Hindlimb muscle (tissue), 1 donor: Measurements from ENCODE around the gene DCUN1D3. TPM values are rescaled to one million over a fixed set of nuclear protein-coding genes. Genes with fewer than 3 reads are reported as not detected.
"Not testable (repeated sequence)": the region's sequence is repeated elsewhere in the genome, so short reads cannot be mapped to it uniquely, and the experiment has no call there.

Experiments used
- DNase-seq: peaks from one replicate; pipeline ENCODE4 v3.0.0-alpha.2; 2013
- polyA plus RNA-seq: library from polyadenylated mRNA; unstranded; fragments of 120-200 nt; gene quantifications from one replicate; pipeline ENCODE4 v1.2.1, GENCODE V29; 2013; ENCODE audit not compliant: insufficient read length

The DCUN1D3 gene
- polyA plus RNA-seq, 1 donor: 5.2 TPM

DNA sequence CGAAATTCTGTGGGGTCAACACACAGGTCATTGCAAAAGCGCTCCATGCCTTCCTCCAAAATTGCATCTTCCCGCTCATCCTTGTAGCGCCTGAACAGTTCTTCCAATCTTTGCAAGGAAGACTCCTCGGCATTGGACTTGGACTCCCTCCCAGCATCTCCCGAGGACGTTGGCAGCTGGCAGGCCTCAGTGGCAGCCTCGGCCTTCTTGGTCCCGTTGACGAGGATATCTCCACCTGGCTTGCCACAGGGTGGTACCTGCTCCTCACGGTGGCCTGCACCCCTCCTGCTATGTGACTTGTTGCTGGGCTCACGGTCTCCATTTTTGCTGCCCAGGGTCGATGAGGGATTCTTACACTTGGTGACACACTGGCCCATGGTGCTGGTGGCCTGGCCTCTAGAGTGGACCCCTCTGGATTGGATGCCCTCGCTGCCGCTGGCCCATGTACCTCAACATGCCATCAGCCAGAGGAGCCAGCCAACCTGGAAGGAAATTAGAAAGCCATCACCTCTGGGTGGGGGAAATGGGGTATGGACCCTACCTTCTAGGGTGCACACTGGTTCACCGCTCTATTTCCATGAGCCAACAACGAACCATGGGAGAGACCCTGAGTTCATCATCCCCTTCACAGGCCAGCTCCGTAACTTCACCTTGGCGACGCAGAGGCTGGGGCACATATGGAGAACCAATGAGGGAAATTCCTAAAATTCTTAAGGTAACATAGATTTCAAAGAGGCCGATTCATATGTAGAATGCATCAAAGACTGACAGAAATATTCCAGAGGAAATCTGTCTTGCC is 37.8 kb downstream of the DCUN1D3 start:
- no peak for DNase-seq

DNA sequence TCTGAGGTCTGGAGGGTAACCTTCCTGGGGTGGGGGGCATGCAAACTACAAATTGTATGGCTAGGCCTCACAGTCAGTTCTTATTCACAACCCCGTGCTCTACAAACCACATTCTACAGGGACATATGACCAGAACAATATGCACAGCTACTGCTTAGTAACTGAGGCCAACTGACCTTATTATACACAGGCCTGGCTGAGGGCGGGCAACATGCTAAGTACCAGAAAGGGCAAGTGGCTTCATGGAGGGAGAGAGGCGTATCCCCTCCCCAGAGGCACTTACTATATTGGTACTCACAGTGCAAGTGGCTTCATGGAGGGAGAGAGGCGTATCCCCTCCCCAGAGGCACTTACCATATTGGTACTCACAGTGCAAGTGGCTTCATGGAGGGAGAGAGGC is 39.2 kb downstream of the DCUN1D3 start:
- DNase-seq: not testable (repeated sequence)

DNA sequence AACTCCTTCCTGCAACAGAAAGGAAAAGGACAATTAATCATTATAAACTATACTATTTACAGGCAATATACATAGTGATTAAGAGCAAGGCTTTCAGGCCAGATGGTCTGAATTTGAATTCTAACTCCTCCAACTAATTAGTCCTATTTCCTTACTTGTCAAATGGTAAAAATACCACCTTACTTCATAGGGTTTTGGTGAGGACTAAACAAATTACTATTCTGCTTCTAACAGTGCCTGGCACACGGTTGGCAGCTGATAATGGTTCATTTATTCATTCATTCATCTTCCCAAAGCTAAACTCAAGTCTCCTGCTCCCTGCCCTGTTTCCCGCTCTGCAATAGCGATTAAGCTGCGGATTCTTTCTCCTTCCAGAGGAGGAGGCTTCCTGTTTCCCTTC is 39.8 kb downstream of the DCUN1D3 start:
- no peak for DNase-seq

DNA sequence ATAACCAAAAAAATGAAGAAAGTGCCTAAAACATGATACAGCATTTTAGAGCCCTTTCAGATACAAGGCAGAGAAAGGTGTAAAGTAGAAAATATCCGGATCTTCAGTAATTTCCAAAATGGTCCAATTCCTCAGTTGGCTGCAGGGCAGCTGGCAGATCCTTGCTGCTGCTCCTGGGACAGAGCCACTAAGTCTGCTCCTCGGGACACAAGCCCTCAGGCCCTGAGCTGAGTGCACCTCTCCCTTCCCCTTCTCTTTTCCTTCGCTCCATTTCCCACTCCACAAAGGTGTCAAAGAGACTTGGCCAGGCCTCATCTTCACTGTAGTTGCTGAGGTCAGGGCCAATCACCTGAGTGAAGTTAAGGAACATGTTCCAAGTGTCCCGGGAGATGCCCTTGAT is 40.5 kb downstream of the DCUN1D3 start:
- DNase-seq: no peak

DNA sequence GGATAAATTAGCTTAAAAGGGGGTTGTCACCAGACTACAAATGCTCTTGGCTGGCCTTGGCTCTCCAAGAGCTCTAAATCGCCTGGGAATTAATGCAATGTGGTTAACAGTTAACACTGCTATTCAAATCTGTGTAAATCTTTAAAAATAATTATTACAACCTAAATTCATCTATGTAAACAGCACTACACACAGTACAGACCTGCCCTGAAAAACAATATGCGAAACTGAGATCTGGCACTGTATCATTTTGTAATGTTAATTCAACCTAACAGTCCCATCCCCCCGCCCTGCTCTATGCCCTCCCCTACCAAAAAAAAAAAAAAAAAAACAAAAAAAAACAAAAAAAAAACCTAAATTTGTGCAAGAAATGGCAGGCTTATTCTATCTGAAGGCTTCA is 40.9 kb downstream of the DCUN1D3 start:
- DNase-seq: no peak

DNA sequence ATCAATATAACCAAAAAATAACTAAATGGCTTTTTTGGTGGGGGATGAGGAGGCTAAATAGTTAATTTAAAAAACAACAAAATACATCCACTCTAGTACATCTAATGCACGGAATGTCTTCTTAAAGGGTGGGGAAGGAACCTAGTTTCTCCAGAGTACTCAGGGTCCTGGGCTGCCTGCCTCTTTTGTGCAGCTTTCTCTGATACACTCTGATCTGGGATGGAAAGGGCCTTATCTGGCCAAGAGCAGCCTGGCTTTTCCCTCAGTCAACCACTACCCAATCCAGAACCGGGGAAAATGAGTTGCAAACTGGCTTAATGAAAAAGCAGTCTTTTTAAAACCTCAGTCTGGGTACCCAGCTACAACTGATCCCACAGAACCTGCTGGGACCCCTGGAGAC is 42.9 kb downstream of the DCUN1D3 start:
- DNase-seq: no peak

DNA sequence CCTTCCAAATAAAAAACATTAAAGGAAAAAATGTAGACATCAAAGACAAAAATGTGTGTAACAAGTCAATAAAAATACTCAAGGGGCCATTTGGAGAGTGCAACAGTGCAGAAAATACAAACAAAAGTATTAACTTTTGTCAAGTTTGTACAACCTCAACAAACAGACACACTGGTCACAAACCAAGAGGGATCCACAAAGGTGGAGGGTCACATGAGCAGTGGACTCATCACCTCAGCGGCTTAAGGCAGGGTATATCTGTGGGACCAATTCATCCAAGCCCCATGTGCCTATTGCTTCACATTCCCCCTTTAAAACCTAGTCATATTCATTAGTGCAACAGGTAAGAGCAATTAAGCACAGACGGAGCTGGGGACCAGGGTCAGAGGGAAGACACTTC is 45.2 kb downstream of the DCUN1D3 start:
- DNase-seq: no peak

DNA sequence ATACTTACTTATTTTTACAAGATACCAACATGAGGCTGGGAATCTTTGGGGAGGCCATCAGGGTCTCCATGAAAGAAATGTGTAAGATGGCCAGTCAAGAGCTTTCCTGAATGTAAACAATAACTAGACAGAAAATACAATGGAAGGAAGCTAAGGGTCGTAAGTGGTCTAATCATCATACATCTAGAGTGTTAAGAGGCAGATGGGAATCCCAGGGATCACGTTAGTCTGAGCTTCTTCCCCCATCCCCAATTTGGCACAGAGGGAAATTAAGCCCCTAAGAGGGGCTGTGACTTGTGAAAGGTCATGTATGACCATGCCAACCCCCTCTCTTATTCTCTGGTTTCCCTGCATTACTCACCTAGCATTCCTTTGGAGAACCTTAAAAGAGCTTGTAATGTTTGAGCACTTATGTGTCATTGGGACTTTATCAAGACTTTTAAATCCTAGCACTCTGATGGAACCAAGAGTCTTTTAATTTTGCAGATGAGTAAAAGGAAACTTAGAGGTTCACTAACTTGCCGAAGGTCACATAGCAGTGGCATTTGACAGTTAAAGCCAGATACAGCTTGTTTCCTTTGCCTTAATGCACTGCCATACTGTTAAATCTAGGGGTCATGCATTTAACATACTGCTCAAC is 46.1 kb downstream of the DCUN1D3 start:
- DNase-seq: no peak

DNA sequence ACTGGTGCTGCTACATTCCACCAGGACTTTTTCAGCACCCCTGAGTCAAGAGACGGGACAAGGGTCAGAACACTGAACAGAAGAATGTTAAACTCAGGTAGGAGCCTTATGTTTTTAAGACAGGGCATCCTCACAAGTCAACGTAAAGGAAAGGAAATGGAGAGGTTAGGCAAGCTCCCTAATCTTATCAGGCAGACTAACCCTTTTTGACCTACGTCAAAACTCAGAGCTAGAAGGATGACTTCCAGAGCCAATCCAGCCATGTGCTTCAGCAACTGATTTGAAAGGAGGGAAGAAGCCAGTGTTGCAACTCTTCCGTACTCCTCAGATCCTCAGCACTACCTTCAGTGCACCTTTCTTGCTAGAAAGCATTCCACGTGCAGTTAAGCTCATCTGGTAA is 47.0 kb downstream of the DCUN1D3 start:
- no peak for DNase-seq

DNA sequence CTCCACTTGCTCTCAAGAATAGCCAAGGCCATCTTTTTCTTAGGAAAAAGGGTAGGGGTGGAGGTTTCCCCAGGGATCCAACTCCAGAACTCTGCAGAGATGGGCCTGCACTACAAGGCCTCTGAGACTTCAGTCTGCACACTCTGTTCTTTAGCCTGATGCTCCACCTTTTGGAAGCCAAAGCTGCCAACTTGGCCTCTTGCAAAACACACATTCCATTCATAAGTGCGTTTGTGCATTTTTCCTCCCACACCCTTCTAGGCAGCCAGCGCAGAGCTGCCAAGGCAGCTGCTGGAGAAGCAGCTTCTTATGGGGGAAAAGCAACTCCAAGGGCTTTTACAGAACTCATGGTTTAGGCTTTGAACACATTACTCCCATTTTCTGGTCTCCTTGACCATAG is 48.6 kb downstream of the DCUN1D3 start:
- peak; percentile 80 for DNase-seq

DNA sequence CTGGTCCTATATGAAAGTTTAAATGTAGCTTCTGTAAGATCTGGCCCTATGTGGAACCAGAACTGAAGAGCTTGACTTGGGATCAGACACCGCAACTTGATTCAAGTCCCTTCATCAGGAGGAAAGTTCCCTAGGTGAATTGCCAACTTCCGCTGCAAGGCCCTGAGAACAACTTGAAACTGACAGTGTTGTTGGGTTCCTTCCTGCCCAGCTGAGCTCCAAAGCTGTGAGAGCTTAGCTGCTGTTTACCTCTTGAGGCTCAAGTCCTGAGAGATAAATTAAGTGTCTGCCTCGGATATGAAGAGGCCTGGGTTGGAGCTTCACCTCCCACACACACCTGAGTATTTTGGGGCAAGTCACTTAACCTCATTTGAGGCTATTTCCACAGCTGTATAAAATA is 49.2 kb downstream of the DCUN1D3 start:
- DNase-seq: no peak

DNA sequence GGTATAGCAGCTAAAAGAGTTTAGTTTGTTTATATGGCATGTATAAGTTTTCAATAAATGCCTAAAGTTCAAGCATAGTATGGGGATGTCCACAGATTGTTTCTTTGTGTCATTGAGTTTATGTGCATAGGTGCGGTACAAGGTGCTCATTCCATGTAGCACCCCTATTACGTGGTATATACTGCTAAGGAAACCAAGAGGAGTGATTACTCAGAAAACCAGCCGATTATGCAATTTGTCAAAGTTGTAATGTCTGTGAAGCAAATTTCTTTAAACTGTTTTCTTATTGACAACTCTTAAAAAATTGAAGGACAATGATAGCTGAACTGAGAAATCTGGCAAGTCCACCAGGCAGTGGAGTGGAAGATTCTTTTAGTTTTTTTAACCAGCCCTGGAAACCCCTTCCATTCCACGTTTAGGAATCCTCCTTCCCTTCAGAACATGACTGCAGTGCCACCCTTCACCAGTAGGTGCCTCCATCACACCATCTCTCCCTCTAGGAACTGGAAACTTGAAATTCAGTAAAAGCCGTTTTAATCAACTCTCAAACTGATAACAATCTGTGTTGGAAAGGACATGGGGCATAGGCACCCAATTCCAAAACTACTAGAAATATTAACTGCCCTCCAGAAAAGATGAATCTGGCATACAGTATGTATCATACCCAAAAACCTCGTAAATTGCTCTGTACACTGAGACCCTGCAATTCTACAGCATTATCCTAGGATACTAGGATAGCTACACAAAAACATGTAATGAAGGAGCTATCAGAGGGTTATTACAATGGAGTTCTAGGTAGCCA is 50.4 kb downstream of the DCUN1D3 start:
- DNase-seq: peak; percentile 70

DNA sequence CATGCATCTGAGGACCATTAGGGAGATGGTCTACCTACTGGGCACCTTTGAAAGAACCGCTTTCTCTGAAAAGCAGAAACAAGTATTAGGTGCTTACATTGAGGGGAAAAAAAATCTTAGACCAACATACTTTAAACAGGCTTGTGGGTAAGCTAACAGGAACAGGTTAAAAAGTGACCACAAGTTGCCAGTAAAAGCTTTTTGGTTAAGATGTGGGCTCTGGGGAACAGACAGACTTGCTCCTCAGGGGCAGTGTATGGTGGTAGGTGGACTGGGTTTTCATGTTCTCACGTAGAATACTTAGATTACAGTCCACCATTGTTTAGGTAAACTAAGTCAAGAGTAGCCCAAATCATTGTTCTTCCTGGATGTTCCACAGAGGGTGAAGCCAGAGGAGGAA is 52.6 kb downstream of the DCUN1D3 start:
- no peak for DNase-seq

DNA sequence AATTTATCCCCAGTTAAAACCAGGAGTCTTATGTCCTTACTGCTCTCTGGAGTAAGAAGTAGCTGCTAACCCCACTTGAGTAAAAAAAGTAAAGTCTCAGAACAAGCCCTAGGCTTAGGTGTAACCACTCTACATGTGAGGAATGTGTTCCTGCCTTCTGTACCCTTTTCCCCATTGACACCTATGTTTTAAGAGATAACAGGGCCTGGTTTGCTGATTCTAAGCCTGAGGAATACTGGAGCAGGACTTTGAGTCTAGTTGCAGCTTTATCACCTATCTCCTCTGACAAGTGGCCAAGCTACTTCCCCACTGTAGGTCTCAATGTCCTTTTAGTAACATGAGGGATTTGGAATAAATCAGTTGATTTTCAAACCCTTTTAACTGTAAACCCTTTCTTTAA is 53.6 kb downstream of the DCUN1D3 start:
- no peak for DNase-seq

DNA sequence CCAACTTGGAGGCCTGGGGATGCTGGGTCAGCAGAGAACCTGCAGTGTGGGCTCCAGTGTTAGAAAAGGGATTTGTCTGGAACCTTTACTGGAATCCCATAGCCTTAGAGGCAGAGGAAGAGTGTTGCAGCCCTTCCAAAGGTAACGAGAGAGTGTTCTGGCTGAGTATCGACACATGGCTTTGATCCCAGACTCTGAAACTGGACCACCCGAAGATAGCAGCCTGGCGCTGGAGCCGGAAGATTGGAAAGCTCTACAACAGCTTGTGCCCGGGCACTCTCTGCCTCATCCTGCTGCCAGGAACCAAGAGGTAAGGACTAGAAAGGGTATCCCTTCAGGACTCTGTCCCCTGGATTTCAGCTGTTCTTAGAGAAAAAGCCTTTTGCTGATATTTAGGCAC is 54.1 kb downstream of the DCUN1D3 start:
- DNase-seq: no peak

DNA sequence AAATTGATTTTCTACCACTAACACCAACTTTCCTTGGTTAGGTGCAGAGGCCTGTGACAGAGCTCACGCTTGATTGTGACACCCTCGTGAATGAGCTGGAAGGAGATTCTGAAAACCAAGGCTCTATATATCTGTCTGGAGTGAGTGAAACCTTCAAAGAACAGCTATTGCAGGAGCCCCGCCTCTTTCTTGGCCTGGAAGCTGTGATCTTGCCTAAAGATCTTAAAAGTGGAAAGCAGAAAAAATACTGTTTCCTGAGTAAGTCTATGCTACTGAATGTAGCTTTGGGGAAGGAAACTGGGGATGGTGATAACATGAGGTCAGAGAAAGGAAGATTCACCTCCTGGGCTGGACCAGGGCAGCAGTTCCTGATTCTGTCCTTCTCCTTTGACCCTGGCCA is 55.6 kb downstream of the DCUN1D3 start:
- DNase-seq: no peak

DNA sequence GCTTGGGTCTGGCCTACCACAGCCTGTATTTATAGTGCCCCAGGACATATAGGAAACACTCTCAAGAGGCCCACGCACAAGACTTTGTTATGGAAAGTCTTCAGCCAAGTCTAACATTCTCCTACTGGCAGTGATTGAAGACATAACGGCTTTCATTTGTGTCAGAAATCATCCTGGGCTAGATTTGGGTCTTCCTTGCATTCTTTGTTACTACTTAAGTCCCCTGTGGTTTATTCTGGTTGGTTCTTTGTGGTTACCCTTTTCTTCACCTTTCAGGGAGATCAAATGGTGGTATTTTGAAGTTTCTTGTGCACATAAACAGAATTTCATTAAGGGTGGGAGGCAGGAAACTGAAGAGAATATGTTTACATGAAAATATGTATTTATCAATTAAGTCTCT is 56.1 kb downstream of the DCUN1D3 start:
- DNase-seq: no peak

DNA sequence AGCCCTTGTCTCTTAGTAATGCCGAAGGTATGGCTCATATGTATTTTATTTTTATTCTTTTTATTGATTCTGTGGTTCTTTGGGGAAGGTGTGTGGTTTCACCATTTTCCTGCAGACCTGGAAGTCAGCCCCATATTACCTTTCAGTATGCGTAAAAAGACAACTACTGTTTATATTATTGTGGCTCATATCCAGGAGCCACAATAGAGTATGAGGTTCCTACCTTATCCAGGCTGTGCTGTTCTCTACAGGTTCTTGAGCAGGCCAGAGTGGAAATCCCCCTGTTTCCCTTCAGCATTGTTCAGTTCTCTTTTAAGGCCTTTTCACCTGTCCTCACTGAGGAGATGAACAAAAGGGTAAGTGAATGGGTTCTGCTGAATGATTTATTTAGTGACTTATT is 60.7 kb downstream of the DCUN1D3 start:
- DNase-seq: no peak

DNA sequence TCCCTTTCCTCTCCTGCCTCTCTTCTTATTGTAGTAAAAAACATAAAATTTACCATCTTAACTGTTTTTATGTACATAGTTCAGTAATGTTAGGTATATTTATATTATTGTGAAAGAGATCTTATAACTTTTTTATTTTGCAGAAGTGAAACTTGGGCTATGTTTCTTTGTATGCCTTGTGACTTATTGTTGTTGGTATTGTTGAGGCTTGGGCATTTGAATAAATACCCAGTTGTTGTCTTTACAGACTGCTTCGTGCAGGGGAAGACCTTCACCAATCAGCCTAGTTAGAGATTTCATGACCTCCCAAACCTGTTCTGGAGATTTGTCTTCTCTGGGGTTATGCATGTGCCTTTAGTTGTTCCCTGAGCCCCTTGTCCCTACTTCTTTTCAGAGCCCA is 61.9 kb downstream of the DCUN1D3 start:
- DNase-seq: no peak

DNA sequence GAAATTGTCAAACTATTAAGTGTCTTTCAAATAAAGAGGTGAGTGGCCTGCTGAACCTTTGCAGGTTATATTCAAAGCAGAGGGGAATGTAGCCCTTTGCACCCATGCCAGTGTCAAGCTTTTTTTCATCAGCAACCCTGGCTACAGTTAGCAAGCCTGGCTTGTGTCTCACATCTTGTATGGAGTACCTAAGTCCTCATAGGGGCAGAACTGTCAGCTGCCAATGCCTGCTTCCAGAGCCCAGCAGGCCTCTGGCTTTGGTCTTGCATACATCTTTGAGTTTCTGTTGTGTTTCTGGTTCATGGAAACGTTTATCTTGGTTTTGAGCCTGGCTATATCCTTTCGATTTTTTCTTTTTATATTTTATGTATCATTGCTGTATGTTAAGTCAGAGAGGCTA is 67.1 kb downstream of the DCUN1D3 start:
- no peak for DNase-seq

DNA sequence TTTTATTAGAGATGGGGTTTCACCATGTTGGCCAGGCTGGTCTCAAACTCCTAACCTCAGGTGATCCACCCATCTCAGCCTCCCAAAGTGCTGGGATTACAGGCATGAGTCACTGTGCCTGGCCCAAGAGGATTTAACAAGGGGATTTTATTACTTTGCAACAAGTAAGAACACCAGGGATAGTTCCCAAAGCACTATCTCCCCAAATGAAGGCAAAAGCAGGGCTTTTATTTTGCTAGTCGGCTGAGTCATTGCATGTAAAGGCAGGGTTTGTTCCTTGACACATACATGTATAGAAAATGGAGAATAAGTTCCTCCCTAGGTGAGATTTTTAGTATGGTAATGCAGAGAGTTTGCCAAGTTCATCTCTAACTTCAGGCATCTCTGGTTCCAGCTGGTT is 69.8 kb downstream of the DCUN1D3 start:
- no peak for DNase-seq

DNA sequence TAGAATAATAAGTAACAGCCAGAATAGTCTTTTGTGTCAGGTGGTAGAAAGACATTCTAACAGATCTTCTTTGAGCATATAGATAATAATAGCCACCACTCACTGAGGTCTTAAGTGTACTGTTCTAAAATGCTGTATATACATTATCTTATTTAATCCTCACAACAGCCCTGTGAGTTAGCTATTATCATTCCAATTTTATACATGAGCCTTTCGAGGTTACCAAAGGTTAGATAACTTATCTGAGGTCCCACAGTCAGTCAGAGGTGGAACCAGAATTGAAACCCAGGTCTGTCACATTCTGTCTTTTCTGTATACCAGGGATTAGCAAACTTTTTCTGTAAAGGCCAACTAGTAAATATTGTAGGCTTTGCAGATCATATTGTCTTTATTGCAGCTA is 70.6 kb downstream of the DCUN1D3 start:
- DNase-seq: no peak

DNA sequence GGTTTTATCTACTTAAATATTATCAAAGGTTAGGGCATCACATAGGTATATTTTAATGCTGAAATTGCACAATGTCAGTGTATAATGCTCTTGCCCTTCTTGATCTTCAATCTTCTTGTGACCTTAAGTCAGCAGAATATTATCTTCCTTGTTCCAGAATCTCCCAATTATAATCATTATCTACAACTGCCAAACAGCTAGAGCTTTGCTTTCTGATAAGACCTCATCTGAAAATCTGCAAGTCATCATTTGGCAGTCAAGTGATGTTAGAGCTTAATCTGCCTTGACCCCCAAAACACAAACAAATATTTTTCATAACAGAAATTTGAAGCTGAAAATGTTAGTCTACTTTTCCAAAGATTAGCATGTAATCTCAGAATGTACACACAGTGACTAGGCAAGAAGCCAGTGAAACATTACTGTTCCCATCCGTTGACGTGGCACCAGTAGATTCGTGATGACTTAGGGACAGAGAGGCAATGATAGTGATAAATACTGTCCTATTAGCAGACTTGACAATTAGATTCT is 74.1 kb downstream of the DCUN1D3 start:
- no peak for DNase-seq
